Hepatocyte (in vitro differentiated cells): ENCODE results near the gene ZNF787. TPM values are rescaled to one million over a fixed set of nuclear protein-coding genes. Genes with fewer than 3 reads are reported as not detected.

Experiments used
- DNase-seq: peaks from one replicate; pipeline ENCODE4 v3.0.0-alpha.2; 2016; ENCODE audit warnings: low spot score
- H2AFZ ChIP-seq: fragments of 200-600 bp; sonication (generic); 2 replicates; pipeline ENCODE4 v1.6.0; 2016; ENCODE audit warnings: antibody characterized with exemption, mild to moderate bottlenecking
- H3K27ac ChIP-seq: fragments of 200-600 bp; sonication (generic); 2 replicates; pipeline ENCODE4 v1.5.1; 2016; ENCODE audit warnings: mild to moderate bottlenecking
- H3K27me3 ChIP-seq: fragments of 200-600 bp; sonication (generic); 2 replicates; pipeline ENCODE4 v1.6.1; 2016
- H3K36me3 ChIP-seq: fragments of 200-600 bp; sonication (generic); replicated peaks from 2 replicates; pipeline ENCODE4 v1.5.1; 2016; ENCODE audit warnings: low read depth; ENCODE audit not compliant: insufficient read depth
- H3K4me1 ChIP-seq: fragments of 200-600 bp; sonication (generic); 2 replicates; pipeline ENCODE4 v1.5.1; 2016; ENCODE audit warnings: mild to moderate bottlenecking, moderate library complexity; ENCODE audit not compliant: insufficient read depth
- H3K4me2 ChIP-seq: fragments of 200-600 bp; sonication (generic); 2 replicates; pipeline ENCODE4 v1.6.0; 2016
- H3K4me3 ChIP-seq: fragments of 200-600 bp; sonication (generic); 2 replicates; pipeline ENCODE4 v1.5.1; 2016; ENCODE audit warnings: mild to moderate bottlenecking
- H3K79me2 ChIP-seq: fragments of 200-600 bp; sonication (generic); 2 replicates; pipeline ENCODE4 v1.6.0; 2017; ENCODE audit warnings: mild to moderate bottlenecking
- H3K9me2 ChIP-seq: fragments of 200-600 bp; sonication (generic); replicated peaks from 2 replicates; pipeline ENCODE4 v1.6.0; 2017; ENCODE audit warnings: mild to moderate bottlenecking; ENCODE audit not compliant: insufficient read depth
- H3K9me3 ChIP-seq: fragments of 200-600 bp; sonication (generic); 2 replicates; pipeline ENCODE4 v1.5.1; 2016; ENCODE audit warnings: low read depth, mild to moderate bottlenecking
- H4K20me1 ChIP-seq: fragments of 200-600 bp; sonication (generic); 2 replicates; pipeline ENCODE4 v1.6.0; 2016; ENCODE audit warnings: mild to moderate bottlenecking; ENCODE audit not compliant: insufficient read depth, poor library complexity, severe bottlenecking
- CTCF ChIP-seq: fragments of 200-600 bp; sonication (generic); IDR thresholded peaks from 2 replicates; pipeline ENCODE4 v1.5.1; 2016; ENCODE audit warnings: antibody characterized with exemption, mild to moderate bottlenecking; ENCODE audit not compliant: poor library complexity
- EZH2 ChIP-seq: fragments of 200-600 bp; sonication (generic); IDR thresholded peaks from 2 replicates; pipeline ENCODE4 v1.6.1; 2016; ENCODE audit warnings: antibody characterized with exemption, mild to moderate bottlenecking, borderline replicate concordance
- EZH2phosphoT487 ChIP-seq: fragments of 200-600 bp; sonication (generic); IDR thresholded peaks from one replicate; pipeline ENCODE4 v1.6.1; 2018; ENCODE audit warnings: antibody characterized with exemption, mild to moderate bottlenecking, low read depth, moderate library complexity; ENCODE audit not compliant: unreplicated experiment, severe bottlenecking
- WGBS: methylation state at CpG from one replicate; pipeline ENCODE4 v1.1.6; 2016; ENCODE audit warnings: low lambda C conversion rate; ENCODE audit errors: missing lambda C conversion rate; 5-methylcytosine and 5-hydroxymethylcytosine counted together
- polyA plus RNA-seq: library from polyadenylated mRNA; unstranded; fragments of >200 nt; fragmentation: Nextera tagmentation; extraction: Ambion mirVana; gene quantifications from 2 replicates; pipeline ENCODE4 v1.2.1, GENCODE V29; 2016
- total RNA-seq: library from RNA; depleted of rRNA; stranded (reverse); fragments of >200 nt; gene quantifications from 2 replicates; pipeline ENCODE4 v1.2.3, GENCODE V29; 2014

The ZNF787 gene
- total and polyA plus RNA-seq, 2 experiments from 2014 or later = 23.5 to 24.9 TPM

- DNase-seq = no peak
- 97% methylated on average over 23 of the region's 23 CpGs for WGBS
- Histone ChIP-seq H2AFZ (no peak overlapping the region), H3K36me3 (no peaks in the 10 kb centered on the region), H3K27me3 (no peaks in the 10 kb centered on the region), H3K4me1 (no peaks in the 10 kb centered on the region), H3K9me3 (no peaks in the 10 kb centered on the region), H3K79me2 (peaks cover 53% of the 10 kb centered on the region), H4K20me1 (peaks cover 3% of the 10 kb centered on the region), H3K27ac (no peak overlapping the region), H3K4me2 (no peak overlapping the region), H3K4me3 (no peak overlapping the region), H3K9me2 (no peaks in the 10 kb centered on the region)
- TF ChIP-seq EZH2 (no peak), CTCF (no peak)
Measured at GRCh38 chr19:56097306-56097705, 23.8 kb downstream of the ZNF787 start.

- no peak overlapping the region for H3K27ac ChIP-seq
- no peaks in the 10 kb centered on the region for H3K4me1 ChIP-seq
- peaks cover 51% of the 10 kb centered on the region for H3K79me2 ChIP-seq
- TF ChIP-seq CTCF (no peak), EZH2phosphoT487 (no peak), EZH2 (no peak)
- DNase-seq = no peak
- no peak overlapping the region for H3K4me3 ChIP-seq
- H3K9me2 ChIP-seq = no peaks in the 10 kb centered on the region
- no peak overlapping the region for H2AFZ ChIP-seq
- no peaks in the 10 kb centered on the region for H3K27me3 ChIP-seq
- WGBS = 97% methylated on average over 13 of the region's 13 CpGs
- H4K20me1 ChIP-seq = peaks cover under 1% of the 10 kb centered on the region
- no peak overlapping the region for H3K4me2 ChIP-seq
- H3K9me3 ChIP-seq = no peaks in the 10 kb centered on the region
- H3K36me3 ChIP-seq = no peaks in the 10 kb centered on the region
Measured at GRCh38 chr19:56096665-56097064, 24.4 kb downstream of the ZNF787 start.

- Histone ChIP-seq H3K79me2 (peaks cover 52% of the 10 kb centered on the region), H3K27me3 (no peaks in the 10 kb centered on the region), H3K4me2 (no peak overlapping the region), H3K36me3 (no peaks in the 10 kb centered on the region), H3K4me1 (no peaks in the 10 kb centered on the region), H3K9me2 (no peaks in the 10 kb centered on the region), H3K27ac (no peak overlapping the region), H3K9me3 (no peaks in the 10 kb centered on the region), H4K20me1 (peaks cover 17% of the 10 kb centered on the region), H3K4me3 (no peak overlapping the region), H2AFZ (no peak overlapping the region)
- WGBS = 86% methylated on average over 9 of the region's 9 CpGs
- no peak for DNase-seq
- TF ChIP-seq CTCF (no peak), EZH2phosphoT487 (no peak), EZH2 (no peak)
Measured at GRCh38 chr19:56094449-56094848, 26.6 kb downstream of the ZNF787 start.
